GM21447 (cell line): ENCODE results near the gene ZNF514.
"Not testable (repeated sequence)": the region's sequence is repeated elsewhere in the genome, so short reads cannot be mapped to it uniquely, and the experiment has no call there.

ENCODE experiments used
- ATAC-seq: cut with Tn5 transposase; IDR thresholded peaks from one replicate; pipeline ENCODE4 v1.9.1; 2021; ENCODE audit not compliant: unreplicated experiment

ZNF514 gene

GRCh38 chr2:95159690-95160449 is at the start of gene ZNF514:
ZNF514 (minus strand) TSS chr2:95159848; CDS start chr2:95153253, 6,595 bp downstream.
- peak; percentile 82 for ATAC-seq

GRCh38 chr2:95208106-95208505 is 48.5 kb upstream of the ZNF514 start:
- ATAC-seq = no peak

GRCh38 chr2:95207111-95207961 is 47.7 kb upstream of the ZNF514 start, which contains the start of gene ZNF892:
ZNF892 (plus strand) TSS chr2:95207521; CDS start chr2:95207816, 295 bp downstream.
- peak; percentile 97 for ATAC-seq

- ATAC-seq = no peak
Observed at GRCh38 chr2:95206096-95206495, 46.4 kb upstream of the ZNF514 start.

- ATAC-seq = no peak
Observed at GRCh38 chr2:95204396-95204795, 44.7 kb upstream of the ZNF514 start.

- ATAC-seq = no peak
Observed at GRCh38 chr2:95203911-95204310, 44.3 kb upstream of the ZNF514 start.

- ATAC-seq = not testable (repeated sequence)
Observed at GRCh38 chr2:95192956-95193355, 33.3 kb upstream of the ZNF514 start.

- no peak for ATAC-seq
Observed at GRCh38 chr2:95185973-95186372, 26.3 kb upstream of the ZNF514 start.

GRCh38 chr2:95185197-95185596 is 25.5 kb upstream of the ZNF514 start:
- no peak for ATAC-seq

- no peak for ATAC-seq
Observed at GRCh38 chr2:95181774-95182173, 22.1 kb upstream of the ZNF514 start.

- no peak for ATAC-seq
Observed at GRCh38 chr2:95179451-95179850, 19.8 kb upstream of the ZNF514 start.

GRCh38 chr2:95174031-95174542 is 14.4 kb upstream of the ZNF514 start:
- ATAC-seq = no peak

GRCh38 chr2:95171902-95172301 is 12.3 kb upstream of the ZNF514 start:
- ATAC-seq = no peak

- peak; percentile 7 for ATAC-seq
Observed at GRCh38 chr2:95166065-95166763, 6.6 kb upstream of the ZNF514 start.

- ATAC-seq = peak; percentile 91
Observed at GRCh38 chr2:95165371-95166064, 5.9 kb upstream of the ZNF514 start, which contains the start of gene ZNF2. ZNF2 (plus strand) TSS chr2:95165809; CDS start chr2:95176227, 10,418 bp downstream.

GRCh38 chr2:95165030-95165370 is 5.4 kb upstream of the ZNF514 start:
- peak; percentile 16 for ATAC-seq

GRCh38 chr2:95158891-95159619 is 593 bp downstream of the ZNF514 start:
- peak; percentile 40 for ATAC-seq

- no peak for ATAC-seq
Observed at GRCh38 chr2:95158441-95158840, 1.2 kb downstream of the ZNF514 start.

GRCh38 chr2:95149397-95149984 is 10.2 kb downstream of the ZNF514 start:
- ATAC-seq = no peak
